Stimulated activated CD8-positive, alpha-beta memory T cell treated with anti-CD3 and anti-CD28 coated beads, Interleukin-2, amount 100 ng/mL, for 1 hour (primary cell): Measurements from ENCODE around the gene CMTR1.
"Not testable (repeated sequence)": the region's sequence is repeated elsewhere in the genome, so short reads cannot be mapped to it uniquely, and the experiment has no call there.

Experiments used
- DNase-seq, 2 donors: peaks; one replicate each; pipeline ENCODE4 v3.0.0-alpha.2; 2020; ENCODE audit warnings: low read depth in 2 of 2

CMTR1 gene

GRCh38 chr6:37432916-37433656 lies at the start of gene CMTR1:
TSS of gene CMTR1 (plus strand) at chr6:37433221. CDS start at chr6:37435630, 2,409 bp downstream.
- DNase-seq = peak; percentile 94 to 96

- no peak for DNase-seq
Observed at GRCh38 chr6:37388578-37388977, 44.4 kb upstream of the CMTR1 start.

GRCh38 chr6:37389857-37390256 lies 43.2 kb upstream of the CMTR1 start:
- DNase-seq = no peak

GRCh38 chr6:37391120-37391519 lies 41.9 kb upstream of the CMTR1 start:
- no peak for DNase-seq

GRCh38 chr6:37392821-37393220 lies 40.2 kb upstream of the CMTR1 start:
- DNase-seq = no peak

GRCh38 chr6:37393381-37393929 lies 39.6 kb upstream of the CMTR1 start:
- no peak for DNase-seq

- DNase-seq = no peak
Observed at GRCh38 chr6:37396571-37397180, 36.3 kb upstream of the CMTR1 start.

- no peak for DNase-seq
Observed at GRCh38 chr6:37399131-37399530, 33.9 kb upstream of the CMTR1 start.

GRCh38 chr6:37399795-37400490 lies 33.1 kb upstream of the CMTR1 start:
- no peak for DNase-seq

GRCh38 chr6:37401658-37402057 lies 31.4 kb upstream of the CMTR1 start:
- not testable (repeated sequence) for DNase-seq

- DNase-seq = no peak
Observed at GRCh38 chr6:37406726-37407341, 26.2 kb upstream of the CMTR1 start.

- no peak for DNase-seq
Observed at GRCh38 chr6:37407948-37408347, 25.1 kb upstream of the CMTR1 start.

- DNase-seq = no peak
Observed at GRCh38 chr6:37409501-37409900, 23.5 kb upstream of the CMTR1 start.

GRCh38 chr6:37417393-37417792 lies 15.6 kb upstream of the CMTR1 start:
- no peak for DNase-seq

- DNase-seq = no peak
Observed at GRCh38 chr6:37418722-37419121, 14.3 kb upstream of the CMTR1 start.

GRCh38 chr6:37426058-37426944 lies 6.7 kb upstream of the CMTR1 start:
- DNase-seq = no peak

- DNase-seq = no peak
Observed at GRCh38 chr6:37426945-37427510, 6.0 kb upstream of the CMTR1 start.

- no peak for DNase-seq
Observed at GRCh38 chr6:37429352-37429750, 3.7 kb upstream of the CMTR1 start.

GRCh38 chr6:37432590-37432915 lies 468 bp upstream of the CMTR1 start:
- no peak for DNase-seq

- peak; percentile 4 to 8 for DNase-seq
Observed at GRCh38 chr6:37433657-37434271, 743 bp downstream of the CMTR1 start.
